SIG-M5 treated with dmso at 0.1 percent for 504 hours (cell line): ENCODE data around the gene NEUROG2.
"Not testable (repeated sequence)": the region's sequence is repeated elsewhere in the genome, so short reads cannot be mapped to it uniquely, and the experiment has no call there.

Source experiments
- DNase-seq: peaks from one replicate; lab custom pipeline; 2025; ENCODE audit not compliant: unreplicated experiment; lab: John Stamatoyannopoulos, UW

The NEUROG2 gene

GRCh38 chr4:112516066-112516470, at the start of gene NEUROG2:
TSS of gene NEUROG2 (minus strand) at chr4:112516180. CDS start at chr4:112515475, 705 bp downstream.
- DNase-seq = no peak

- no peak for DNase-seq
Measured at GRCh38 chr4:112564706-112565270, 48.8 kb upstream of the NEUROG2 start.

- DNase-seq = no peak
Measured at GRCh38 chr4:112563431-112564200, 47.6 kb upstream of the NEUROG2 start.

- no peak for DNase-seq
Measured at GRCh38 chr4:112562254-112562879, 46.4 kb upstream of the NEUROG2 start.

GRCh38 chr4:112560084-112560483, 44.1 kb upstream of the NEUROG2 start:
- DNase-seq = peak; percentile 73

- DNase-seq = no peak
Measured at GRCh38 chr4:112559053-112559452, 43.1 kb upstream of the NEUROG2 start.

GRCh38 chr4:112557676-112558411, 41.9 kb upstream of the NEUROG2 start:
- no peak for DNase-seq

GRCh38 chr4:112554271-112554670, 38.3 kb upstream of the NEUROG2 start:
- not testable (repeated sequence) for DNase-seq

GRCh38 chr4:112552668-112553067, 36.7 kb upstream of the NEUROG2 start:
- no peak for DNase-seq

GRCh38 chr4:112550728-112551127, 34.7 kb upstream of the NEUROG2 start:
- no peak for DNase-seq

GRCh38 chr4:112546476-112546875, 30.5 kb upstream of the NEUROG2 start:
- no peak for DNase-seq

GRCh38 chr4:112545346-112545745, 29.4 kb upstream of the NEUROG2 start:
- DNase-seq = no peak

- DNase-seq = no peak
Measured at GRCh38 chr4:112540695-112541094, 24.7 kb upstream of the NEUROG2 start.

GRCh38 chr4:112536123-112536522, 20.1 kb upstream of the NEUROG2 start:
- DNase-seq = no peak

GRCh38 chr4:112532267-112532666, 16.3 kb upstream of the NEUROG2 start:
- DNase-seq = no peak

GRCh38 chr4:112531146-112531545, 15.2 kb upstream of the NEUROG2 start:
- DNase-seq = no peak

- no peak for DNase-seq
Measured at GRCh38 chr4:112526061-112526460, 10.1 kb upstream of the NEUROG2 start.

- DNase-seq = peak; percentile 31
Measured at GRCh38 chr4:112523764-112524505, 8.0 kb upstream of the NEUROG2 start.

GRCh38 chr4:112523008-112523721, 7.2 kb upstream of the NEUROG2 start:
- DNase-seq = peak; percentile 49

- not testable (repeated sequence) for DNase-seq
Measured at GRCh38 chr4:112522431-112522830, 6.5 kb upstream of the NEUROG2 start.
